ENCODE results near the gene PTTG1IP2.

GRCh38 chr7:90455163-90456030, 14.0 kb upstream of the PTTG1IP2 start:
- TF ChIP-seq TAF1 (IDR thresholded peaks at IDR 0.05; ENCODE audit: borderline replicate concordance, insufficient read depth, low read length), result no peak
- no peak for TF ChIP-seq POLR2AphosphoS5 (IDR thresholded peaks at IDR 0.05; ENCODE audit: low read depth, low read length)
